A673 (cell line): Measurements from ENCODE around the gene MECR.

Experiments
- EZH2 ChIP-seq: fragments of 200-600 bp; sonication (generic); IDR thresholded peaks from 2 replicates; pipeline ENCODE4 v1.6.1; 2017; ENCODE audit warnings: borderline replicate concordance, low read depth, mild to moderate bottlenecking, mixed read lengths, antibody characterized with exemption, low read length; ENCODE audit not compliant: poor library complexity, severe bottlenecking
- TF ChIP-seq, protein P1 (sequence below): fragments of 300-800, 200-600 bp; sonication (generic); conservative IDR thresholded peaks from 2 replicates; pipeline ENCODE4 v1.5.1; 2017; ENCODE audit warnings: low read depth, mild to moderate bottlenecking, antibody characterized with exemption, low read length, moderate library complexity, mixed read lengths

DNA sequence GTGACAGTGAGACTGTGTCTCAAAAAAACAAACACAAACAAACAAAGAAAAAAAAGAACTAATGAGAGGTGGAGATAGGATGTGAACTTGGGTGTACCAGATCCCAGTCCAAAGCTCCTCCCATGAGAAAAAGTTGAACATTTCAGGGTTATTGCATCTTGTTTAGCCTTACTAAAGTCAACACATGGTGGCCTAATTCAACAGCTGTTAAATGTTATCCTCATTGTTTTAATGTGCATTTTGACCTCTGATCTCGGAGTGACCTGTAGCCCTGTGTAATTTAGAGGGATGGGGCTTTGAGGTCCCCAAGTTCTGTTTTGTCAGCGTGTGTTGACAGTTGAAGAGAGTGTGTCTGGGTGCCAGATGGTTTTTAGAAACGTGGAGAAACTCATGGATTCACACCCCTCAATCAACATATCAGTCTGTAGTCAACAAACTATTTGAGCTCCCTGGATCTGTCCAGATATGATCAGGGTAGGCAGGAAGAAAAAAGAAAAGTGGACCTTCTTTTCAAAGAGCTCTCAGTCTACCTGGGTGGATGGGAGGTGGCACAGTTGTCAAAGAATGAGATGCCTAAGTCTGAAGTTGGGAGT lies 40.3 kb upstream of the MECR start:
- TF ChIP-seq, protein P1, sequence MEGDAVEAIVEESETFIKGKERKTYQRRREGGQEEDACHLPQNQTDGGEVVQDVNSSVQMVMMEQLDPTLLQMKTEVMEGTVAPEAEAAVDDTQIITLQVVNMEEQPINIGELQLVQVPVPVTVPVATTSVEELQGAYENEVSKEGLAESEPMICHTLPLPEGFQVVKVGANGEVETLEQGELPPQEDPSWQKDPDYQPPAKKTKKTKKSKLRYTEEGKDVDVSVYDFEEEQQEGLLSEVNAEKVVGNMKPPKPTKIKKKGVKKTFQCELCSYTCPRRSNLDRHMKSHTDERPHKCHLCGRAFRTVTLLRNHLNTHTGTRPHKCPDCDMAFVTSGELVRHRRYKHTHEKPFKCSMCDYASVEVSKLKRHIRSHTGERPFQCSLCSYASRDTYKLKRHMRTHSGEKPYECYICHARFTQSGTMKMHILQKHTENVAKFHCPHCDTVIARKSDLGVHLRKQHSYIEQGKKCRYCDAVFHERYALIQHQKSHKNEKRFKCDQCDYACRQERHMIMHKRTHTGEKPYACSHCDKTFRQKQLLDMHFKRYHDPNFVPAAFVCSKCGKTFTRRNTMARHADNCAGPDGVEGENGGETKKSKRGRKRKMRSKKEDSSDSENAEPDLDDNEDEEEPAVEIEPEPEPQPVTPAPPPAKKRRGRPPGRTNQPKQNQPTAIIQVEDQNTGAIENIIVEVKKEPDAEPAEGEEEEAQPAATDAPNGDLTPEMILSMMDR: no peak
- TF ChIP-seq EZH2: no peak
